ENCODE data around the gene TAF15. TPM values are rescaled to one million over a fixed set of nuclear protein-coding genes. Genes with fewer than 3 reads are reported as not detected.

The TAF15 gene
- total and polyA plus RNA-seq, 2 donors (not counting 1 experiment from before 2014, with no cell fraction given), result 51.0 to 246 TPM

DNA sequence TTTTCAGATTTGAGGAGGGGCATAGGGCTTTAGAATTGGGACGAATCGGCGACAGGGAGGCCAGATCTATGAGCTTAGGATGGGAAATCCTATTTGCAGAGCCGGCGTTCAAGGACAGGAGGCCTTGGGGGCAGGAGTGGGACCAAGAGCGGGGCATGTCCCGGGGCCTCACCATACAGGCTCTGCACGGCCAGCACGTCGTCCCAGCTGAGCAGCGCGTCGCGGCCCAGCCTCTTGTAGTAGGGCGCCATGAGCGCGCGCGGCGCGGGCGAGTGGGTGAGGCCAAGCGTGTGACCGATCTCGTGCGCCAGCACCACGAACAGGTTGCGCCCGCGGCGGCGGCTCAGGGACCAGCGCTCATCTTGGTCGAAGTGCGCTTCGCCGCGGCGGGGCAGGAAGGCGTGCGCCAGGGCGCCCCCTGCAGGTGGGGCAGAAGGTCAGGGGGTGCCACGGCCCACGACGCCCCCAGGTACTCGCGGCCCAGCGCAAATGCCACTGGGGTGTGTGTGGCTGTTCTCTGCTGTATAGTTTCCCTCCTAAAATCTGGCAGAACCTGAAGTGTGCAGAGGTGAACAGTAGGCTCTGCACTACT, 39.3 kb upstream of the TAF15 start:
- intact Hi-C loops (cut with micrococcal nuclease), result loop anchor here (10.0 kb wide), 1 partner anchor 715 kb away; the partner anchor contains the start of gene ZNHIT3
- Mint-ChIP-seq H3K27me3 (peaks cover 13% of the 10 kb centered on the region), H3K9me3 (ENCODE audit: insufficient read depth) (no peaks in the 10 kb centered on the region), H3K27ac (no peak overlapping the region), H3K4me3 (no peak overlapping the region), H3K4me1 (peaks cover 1% of the 10 kb centered on the region)
- no peaks in the 10 kb centered on the region for H3K36me3 ChIP-seq (replicated peaks in 1 of 2; ENCODE audit: control extremely low read depth in 1 of 2, control insufficient read depth in 1 of 2, extremely low read depth in 1 of 2, insufficient read depth in 2 of 2, low read length in 1 of 2)
- no peak overlapping the region for H2AFZ ChIP-seq (ENCODE audit: insufficient read depth, low read depth, low read length, poor library complexity, severe bottlenecking)
- no peaks in the 10 kb centered on the region for H3K79me2 ChIP-seq (ENCODE audit: control insufficient read depth, insufficient read depth, low read length)
- H3K4me3 ChIP-seq (ENCODE audit: control extremely low read depth in 1 of 5, extremely low read depth in 1 of 5, insufficient read depth in 1 of 5, low read depth in 2 of 5, low read length in 4 of 5), result no peak overlapping the region
- no peak for DNase-seq
- no peak overlapping the region for H3K4me2 ChIP-seq (replicated peaks; ENCODE audit: low read depth, low read length, poor library complexity, severe bottlenecking)
- CTCF ChIA-PET, result interaction anchor here (0.7 to 10.2 kb wide), 4 partner anchors 12 to 38 kb away, joined by 3 to 349 read pairs (median 4); partner anchors contain the start of gene TAF15
- peaks cover 0 to 3% (median 0%) of the 10 kb centered on the region in 3 donors for H3K9me3 ChIP-seq (ENCODE audit: control extremely low read depth in 1 of 3, control insufficient read depth in 2 of 3, insufficient read depth in 1 of 3, low read length in 2 of 3)
- no peak for TF ChIP-seq EZH2 (IDR thresholded peaks at IDR 0.05; ENCODE audit: borderline replicate concordance, insufficient read depth, low read depth, low read length, poor library complexity, severe bottlenecking)
- TF ChIP-seq, protein P1, sequence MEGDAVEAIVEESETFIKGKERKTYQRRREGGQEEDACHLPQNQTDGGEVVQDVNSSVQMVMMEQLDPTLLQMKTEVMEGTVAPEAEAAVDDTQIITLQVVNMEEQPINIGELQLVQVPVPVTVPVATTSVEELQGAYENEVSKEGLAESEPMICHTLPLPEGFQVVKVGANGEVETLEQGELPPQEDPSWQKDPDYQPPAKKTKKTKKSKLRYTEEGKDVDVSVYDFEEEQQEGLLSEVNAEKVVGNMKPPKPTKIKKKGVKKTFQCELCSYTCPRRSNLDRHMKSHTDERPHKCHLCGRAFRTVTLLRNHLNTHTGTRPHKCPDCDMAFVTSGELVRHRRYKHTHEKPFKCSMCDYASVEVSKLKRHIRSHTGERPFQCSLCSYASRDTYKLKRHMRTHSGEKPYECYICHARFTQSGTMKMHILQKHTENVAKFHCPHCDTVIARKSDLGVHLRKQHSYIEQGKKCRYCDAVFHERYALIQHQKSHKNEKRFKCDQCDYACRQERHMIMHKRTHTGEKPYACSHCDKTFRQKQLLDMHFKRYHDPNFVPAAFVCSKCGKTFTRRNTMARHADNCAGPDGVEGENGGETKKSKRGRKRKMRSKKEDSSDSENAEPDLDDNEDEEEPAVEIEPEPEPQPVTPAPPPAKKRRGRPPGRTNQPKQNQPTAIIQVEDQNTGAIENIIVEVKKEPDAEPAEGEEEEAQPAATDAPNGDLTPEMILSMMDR (IDR thresholded peaks at IDR 0.05), result no peak
- 98% methylated on average over 47 of the region's 48 CpGs for WGBS (ENCODE audit: insufficient coverage)
- no peak overlapping the region for H3K27ac ChIP-seq (ENCODE audit: low read length in 2 of 2)
- ATAC-seq (ENCODE audit: low read depth), result no peak
- H3K27me3 ChIP-seq (replicated peaks in 1 of 4; ENCODE audit: control extremely low read depth in 1 of 4, control insufficient read depth in 3 of 4, insufficient read depth in 4 of 4, low read length in 3 of 4), result peaks cover 0 to 3% (median 0%) of the 10 kb centered on the region in 4 experiments
- POLR2A ChIA-PET, result no interaction called here
- no peak overlapping the region for H3K9ac ChIP-seq (ENCODE audit: low read length)
- H4K20me1 ChIP-seq (ENCODE audit: control insufficient read depth, insufficient read depth, low read length, poor library complexity, severe bottlenecking), result no peaks in the 10 kb centered on the region
- H3K4me1 ChIP-seq (ENCODE audit: control insufficient read depth in 2 of 2, insufficient read depth in 2 of 2, low read length in 2 of 2), result peaks cover 2 to 3% of the 10 kb centered on the region in 2 donors

DNA sequence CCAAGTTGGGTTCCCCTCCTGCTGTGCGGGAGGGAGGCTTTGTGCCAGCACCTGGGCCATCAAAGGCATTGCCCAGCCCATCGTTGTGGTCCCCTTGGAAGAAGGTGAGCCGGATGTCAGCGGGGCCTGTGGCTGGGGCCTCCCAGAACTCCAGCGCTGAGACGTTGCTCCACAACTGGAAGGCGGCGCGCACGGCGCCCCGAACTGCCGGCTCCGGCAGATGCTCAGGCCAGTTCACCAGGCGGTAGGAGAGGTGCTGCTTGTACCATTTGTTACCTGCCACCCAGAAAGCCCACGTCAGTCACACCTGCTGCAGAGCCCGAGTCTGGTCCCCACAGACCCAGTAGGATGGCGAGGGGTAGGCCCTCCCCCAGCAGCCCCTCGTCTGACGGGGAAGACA, 36.2 kb upstream of the TAF15 start:
- no peaks in the 10 kb centered on the region for H3K4me1 ChIP-seq (ENCODE audit: control insufficient read depth in 2 of 2, insufficient read depth in 2 of 2, low read length in 2 of 2)
- H3K27ac Mint-ChIP-seq, result no peak overlapping the region
- TF ChIP-seq EZH2 (IDR thresholded peaks at IDR 0.05; ENCODE audit: borderline replicate concordance, insufficient read depth, low read depth, low read length, poor library complexity, severe bottlenecking), result no peak
- TF ChIP-seq, protein P1 (IDR thresholded peaks at IDR 0.05), result no peak
- peaks cover 0 to 3% (median 0%) of the 10 kb centered on the region in 3 donors for H3K9me3 ChIP-seq (ENCODE audit: control extremely low read depth in 1 of 3, control insufficient read depth in 2 of 3, insufficient read depth in 1 of 3, low read length in 2 of 3)
- H3K4me1 Mint-ChIP-seq, result no peaks in the 10 kb centered on the region
- no peaks in the 10 kb centered on the region for H3K9me3 Mint-ChIP-seq (ENCODE audit: insufficient read depth)
- CTCF ChIA-PET, result interaction anchor here (1.1 kb wide), 1 partner anchor 9 kb away, joined by 3 read pairs; no protein-coding TSS in a partner anchor
- H3K79me2 ChIP-seq (ENCODE audit: control insufficient read depth, insufficient read depth, low read length), result no peaks in the 10 kb centered on the region
- H3K9ac ChIP-seq (ENCODE audit: low read length), result no peak overlapping the region
- no peaks in the 10 kb centered on the region for H4K20me1 ChIP-seq (ENCODE audit: control insufficient read depth, insufficient read depth, low read length, poor library complexity, severe bottlenecking)
- 67% methylated on average over 20 of the region's 20 CpGs for WGBS (ENCODE audit: insufficient coverage)
- peaks cover 13% of the 10 kb centered on the region for H3K27me3 Mint-ChIP-seq
- no peak for DNase-seq
- no peak overlapping the region for H3K27ac ChIP-seq (ENCODE audit: low read length in 2 of 2)
- H2AFZ ChIP-seq (ENCODE audit: insufficient read depth, low read depth, low read length, poor library complexity, severe bottlenecking), result no peak overlapping the region
- POLR2A ChIA-PET, result no interaction called here
- intact Hi-C loops (cut with micrococcal nuclease), result no loop called here
- no peak overlapping the region for H3K4me3 Mint-ChIP-seq
- no peak overlapping the region for H3K4me2 ChIP-seq (replicated peaks; ENCODE audit: low read depth, low read length, poor library complexity, severe bottlenecking)
- ATAC-seq (ENCODE audit: low read depth), result no peak
- peaks cover 0 to 5% (median under 1%) of the 10 kb centered on the region in 4 experiments for H3K27me3 ChIP-seq (replicated peaks in 1 of 4; ENCODE audit: control extremely low read depth in 1 of 4, control insufficient read depth in 3 of 4, insufficient read depth in 4 of 4, low read length in 3 of 4)
- no peak overlapping the region for H3K4me3 ChIP-seq (ENCODE audit: control extremely low read depth in 1 of 5, extremely low read depth in 1 of 5, insufficient read depth in 1 of 5, low read depth in 2 of 5, low read length in 4 of 5)
- H3K36me3 ChIP-seq (replicated peaks in 1 of 2; ENCODE audit: control extremely low read depth in 1 of 2, control insufficient read depth in 1 of 2, extremely low read depth in 1 of 2, insufficient read depth in 2 of 2, low read length in 1 of 2), result no peaks in the 10 kb centered on the region

All from B cell (primary cell).